Ramos (cell line): Measurements from ENCODE around the gene FAP.

Experiments
- in situ Hi-C: fragments of 300-500 bp; cut with MboI; formaldehyde crosslinking; loops from one replicate; pipeline ENCODE4 v1.14.3; 2022; ENCODE audit warnings: low sequenced_read_pairs; ENCODE audit not compliant: unreplicated experiment

FAP gene

GRCh38 chr2:162242586-162243280 is 512 bp downstream of the FAP start:
- in situ Hi-C loops, result no loop called here

GRCh38 chr2:162241571-162241970 is 1.7 kb downstream of the FAP start:
- in situ Hi-C loops, result no loop called here

- in situ Hi-C loops, result no loop called here
Observed at GRCh38 chr2:162234620-162235462, 8.4 kb downstream of the FAP start.

DNA sequence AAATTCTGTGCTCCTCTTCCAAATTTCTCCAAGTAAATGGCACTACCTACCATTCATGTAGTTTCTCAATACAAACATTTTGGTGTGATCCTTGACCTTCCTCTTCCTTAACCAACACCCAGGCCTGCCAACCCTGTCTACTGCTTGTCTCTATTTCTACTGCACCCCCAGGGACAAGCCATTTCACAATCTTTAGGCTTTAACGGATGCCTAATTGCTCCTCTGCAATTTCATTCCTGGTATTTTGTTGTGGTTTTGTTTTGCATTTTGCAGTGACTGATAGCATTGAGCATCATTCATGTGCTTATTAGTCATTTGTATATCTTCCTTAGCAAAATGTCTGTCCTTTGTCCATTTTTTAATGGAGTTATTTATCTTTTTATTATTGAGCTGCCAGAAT is 10.0 kb downstream of the FAP start:
- in situ Hi-C loops, result no loop called here

DNA sequence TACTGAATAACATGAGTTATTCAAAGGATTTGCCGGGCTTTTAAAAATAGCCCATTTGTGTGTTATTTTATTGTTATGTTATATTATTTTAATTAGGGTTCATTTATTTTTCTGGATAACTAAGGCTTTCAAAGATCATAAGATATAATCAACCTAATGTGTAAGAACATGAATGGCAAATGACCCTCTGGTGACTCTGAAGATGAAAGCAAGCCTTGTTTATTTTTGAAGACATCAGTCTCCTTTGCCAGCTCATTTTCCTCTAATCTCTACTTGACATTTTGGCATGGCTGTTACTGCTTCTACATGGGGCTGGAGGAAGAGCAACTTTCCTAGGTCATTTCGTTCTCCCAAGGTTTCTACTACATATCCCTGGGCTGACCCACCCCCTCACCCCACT is 10.6 kb downstream of the FAP start:
- in situ Hi-C loops, result no loop called here

GRCh38 chr2:162232027-162232426 is 11.2 kb downstream of the FAP start:
- in situ Hi-C loops, result no loop called here

GRCh38 chr2:162230761-162231160 is 12.5 kb downstream of the FAP start:
- in situ Hi-C loops, result no loop called here

GRCh38 chr2:162226836-162227235 is 16.4 kb downstream of the FAP start:
- in situ Hi-C loops, result no loop called here

- in situ Hi-C loops, result no loop called here
Observed at GRCh38 chr2:162221064-162221463, 22.2 kb downstream of the FAP start.

GRCh38 chr2:162220368-162220767 is 22.9 kb downstream of the FAP start:
- in situ Hi-C loops, result no loop called here

DNA sequence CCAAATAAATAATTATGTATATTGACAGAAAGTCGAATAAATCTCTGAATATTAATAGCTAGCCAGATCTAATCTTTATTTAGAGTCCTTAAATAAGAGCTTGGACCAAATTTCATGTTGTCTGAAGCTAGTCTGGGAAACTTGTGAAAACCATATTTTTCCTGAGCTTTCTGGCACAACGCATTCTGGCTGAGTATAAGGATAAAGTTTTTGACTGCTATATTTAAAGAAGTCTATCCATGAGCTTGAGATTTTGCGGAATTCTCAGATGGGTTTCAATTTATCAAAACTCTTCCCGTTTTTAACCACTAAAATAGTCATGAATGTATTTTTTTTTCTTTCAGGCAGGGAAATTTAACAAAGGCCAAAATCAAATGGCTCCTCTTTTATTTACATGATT is 23.8 kb downstream of the FAP start:
- in situ Hi-C loops, result no loop called here

- in situ Hi-C loops, result no loop called here
Observed at GRCh38 chr2:162217598-162217997, 25.6 kb downstream of the FAP start.

- in situ Hi-C loops, result no loop called here
Observed at GRCh38 chr2:162215162-162215561, 28.1 kb downstream of the FAP start.

GRCh38 chr2:162212366-162212765 is 30.9 kb downstream of the FAP start:
- in situ Hi-C loops, result no loop called here

DNA sequence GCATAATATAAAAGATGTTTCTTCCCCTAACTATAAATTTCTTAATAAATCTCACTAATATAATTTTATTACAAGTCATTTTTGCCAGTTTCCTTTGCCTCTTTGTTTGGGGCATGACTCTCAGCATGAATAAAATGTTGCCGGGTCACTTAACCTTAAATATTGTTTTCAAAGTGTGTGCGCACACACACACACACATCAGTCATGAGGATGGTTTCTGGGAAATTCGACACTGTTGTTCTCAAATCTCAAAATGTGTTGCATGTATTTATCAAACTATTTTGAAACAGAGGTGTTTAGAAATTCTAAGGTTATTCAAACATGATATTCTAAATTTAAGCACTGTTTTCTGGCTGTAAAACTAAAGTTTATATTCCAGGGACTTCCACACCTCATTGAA is 31.5 kb downstream of the FAP start:
- in situ Hi-C loops, result no loop called here

GRCh38 chr2:162210385-162210784 is 32.9 kb downstream of the FAP start:
- in situ Hi-C loops, result no loop called here

- in situ Hi-C loops, result no loop called here
Observed at GRCh38 chr2:162202203-162202602, 41.0 kb downstream of the FAP start.

DNA sequence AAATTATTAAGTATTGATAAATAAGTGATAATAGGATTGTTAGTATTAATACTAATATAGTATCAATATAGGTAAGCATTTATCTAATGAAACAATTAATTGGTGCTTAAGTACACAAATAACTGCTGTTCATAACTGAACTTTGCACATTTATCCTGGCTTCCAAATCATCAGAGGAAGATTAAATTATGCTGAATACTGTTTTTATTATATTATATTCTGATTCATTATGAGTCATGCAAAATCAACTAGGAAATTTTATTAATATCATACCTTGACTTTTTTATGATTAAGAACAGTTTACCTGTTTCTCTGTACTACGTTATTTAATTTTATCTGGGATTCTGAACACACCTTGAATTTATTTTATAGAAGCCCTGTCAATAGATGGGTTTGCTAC is 42.6 kb downstream of the FAP start:
- in situ Hi-C loops, result no loop called here

GRCh38 chr2:162199913-162200312 is 43.3 kb downstream of the FAP start:
- in situ Hi-C loops, result no loop called here

GRCh38 chr2:162198239-162198638 is 45.0 kb downstream of the FAP start:
- in situ Hi-C loops, result no loop called here

DNA sequence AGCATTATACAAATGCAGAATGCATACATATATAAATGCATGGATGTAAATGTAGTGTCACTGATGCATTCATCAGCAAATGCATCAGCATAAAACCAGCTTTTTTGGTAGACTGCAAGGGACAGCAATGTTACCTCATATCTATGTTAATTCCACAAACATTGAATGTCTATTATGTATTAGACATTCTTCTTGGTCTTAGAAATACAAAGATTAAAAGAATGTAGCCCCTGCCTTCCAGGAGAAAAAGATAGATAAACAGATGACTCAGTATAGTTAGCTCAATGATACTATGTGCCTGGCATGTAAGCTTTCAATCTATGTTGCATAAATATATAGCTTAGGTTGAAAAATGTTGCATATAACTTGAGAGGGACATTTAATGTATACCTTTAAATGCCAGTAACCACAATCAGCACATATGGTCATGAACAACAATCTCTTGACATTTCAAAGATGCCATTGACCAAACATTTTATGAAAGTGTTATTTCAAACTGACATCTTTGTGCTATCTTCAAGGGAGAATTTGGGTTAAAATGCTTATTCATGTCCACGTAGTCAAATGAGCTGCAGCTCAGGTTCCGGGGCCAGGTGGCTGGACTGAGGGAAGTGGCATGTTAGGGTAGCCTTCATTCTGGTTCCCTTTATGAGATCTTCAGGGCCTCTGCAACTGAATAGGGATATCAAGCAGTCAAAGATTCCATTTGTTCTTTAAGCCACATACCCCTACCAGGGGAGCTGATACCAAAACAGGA is 46.0 kb downstream of the FAP start:
- in situ Hi-C loops, result no loop called here
